ENCODE data around the gene RAG1. TPM values are rescaled to one million over a fixed set of nuclear protein-coding genes. Genes with fewer than 3 reads are reported as not detected.

The RAG1 gene
- total RNA-seq, 2 donors from 2014 or later, result 0.39 to 0.50 TPM

DNA sequence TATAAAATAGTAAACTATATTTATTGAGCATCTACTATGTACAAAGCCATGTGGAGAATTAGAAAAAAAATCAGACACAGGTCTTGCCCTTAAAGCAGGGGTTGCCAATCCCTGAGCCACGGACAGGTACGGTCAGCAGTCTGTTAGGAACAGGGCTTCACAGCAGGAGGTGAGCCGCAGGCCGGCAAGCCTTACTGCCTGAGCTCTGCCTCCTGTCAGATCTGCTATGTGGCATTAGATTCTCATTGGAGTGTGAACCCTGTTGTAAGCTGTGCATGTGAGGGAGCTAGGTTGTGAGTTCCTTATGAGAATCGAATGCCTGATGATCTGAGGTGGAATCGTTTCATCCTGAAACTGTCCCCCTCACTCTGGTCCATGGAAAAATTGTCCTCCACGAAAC, 32.4 kb downstream of the RAG1 start:
- Mint-ChIP-seq H3K9me3 (no peaks in the 10 kb centered on the region), H3K4me3 (no peak overlapping the region), H3K27ac (no peak overlapping the region), H3K36me3 (ENCODE audit: insufficient read depth in 2 of 2) (no peaks in the 10 kb centered on the region), H3K27me3 (ENCODE audit: low read depth) (peaks cover 12% of the 10 kb centered on the region), H3K4me1 (ENCODE audit: low read depth) (peaks cover 15% of the 10 kb centered on the region)
- DNase-seq, result no peak
- no peak for ATAC-seq (replicated peaks in 1 of 2)

DNA sequence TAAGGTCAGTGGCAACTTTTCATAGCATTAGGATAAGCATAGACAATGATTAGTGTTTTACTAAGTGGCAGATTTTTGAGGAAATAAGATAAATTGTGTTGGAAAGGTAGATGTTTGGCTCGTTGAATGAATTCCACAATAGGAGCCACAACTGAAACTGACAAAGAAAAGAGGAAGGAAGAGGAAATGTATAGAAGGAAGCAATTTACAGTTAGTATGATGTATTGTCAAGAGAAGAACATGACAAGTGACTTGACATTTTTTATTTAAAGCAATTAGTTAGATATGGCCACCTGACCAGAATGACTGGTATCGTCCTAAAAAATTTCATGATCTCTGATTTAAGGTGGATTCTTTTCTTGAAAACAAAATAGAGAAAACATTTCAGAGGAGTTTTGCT, 33.3 kb downstream of the RAG1 start:
- no peak for ATAC-seq (replicated peaks in 1 of 2)

DNA sequence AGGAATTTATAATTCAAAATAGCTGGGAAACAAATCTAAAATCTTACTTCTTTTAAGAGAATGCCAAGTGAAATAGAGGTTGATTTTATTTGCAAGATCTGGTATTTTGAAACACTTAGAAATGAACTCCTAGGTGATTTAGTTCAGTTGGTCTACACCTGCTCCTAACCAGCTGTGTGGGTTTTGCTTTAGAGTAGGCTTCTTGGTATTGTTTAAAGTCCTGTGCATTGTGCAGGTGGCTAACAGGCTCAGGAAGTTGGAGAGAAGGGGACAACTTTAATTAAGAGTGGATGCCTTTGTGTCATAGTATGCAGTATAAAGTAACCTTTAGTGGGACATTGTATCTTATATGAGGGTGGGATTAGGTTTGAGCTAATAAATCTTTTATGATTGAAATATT, 34.3 kb downstream of the RAG1 start:
- DNase-seq (no peak), ATAC-seq (replicated peaks in 1 of 2) (no peak)
- H3K4me1 Mint-ChIP-seq (ENCODE audit: low read depth), result peaks cover 15% of the 10 kb centered on the region
- peaks cover 12% of the 10 kb centered on the region for H3K27me3 Mint-ChIP-seq (ENCODE audit: low read depth)
- H3K9me3 Mint-ChIP-seq, result no peaks in the 10 kb centered on the region
- no peak overlapping the region for H3K27ac Mint-ChIP-seq
- H3K36me3 Mint-ChIP-seq (ENCODE audit: insufficient read depth in 2 of 2), result no peaks in the 10 kb centered on the region
- H3K4me3 Mint-ChIP-seq, result no peak overlapping the region

More for the DNA sequence above, 33.3 kb downstream of the RAG1 start:
- Mint-ChIP-seq H3K27ac (no peak overlapping the region), H3K36me3 (ENCODE audit: insufficient read depth in 2 of 2) (no peaks in the 10 kb centered on the region), H3K4me3 (no peak overlapping the region), H3K27me3 (ENCODE audit: low read depth) (peaks cover 12% of the 10 kb centered on the region), H3K9me3 (no peaks in the 10 kb centered on the region), H3K4me1 (ENCODE audit: low read depth) (peaks cover 21% of the 10 kb centered on the region)
- no peak for DNase-seq

DNA sequence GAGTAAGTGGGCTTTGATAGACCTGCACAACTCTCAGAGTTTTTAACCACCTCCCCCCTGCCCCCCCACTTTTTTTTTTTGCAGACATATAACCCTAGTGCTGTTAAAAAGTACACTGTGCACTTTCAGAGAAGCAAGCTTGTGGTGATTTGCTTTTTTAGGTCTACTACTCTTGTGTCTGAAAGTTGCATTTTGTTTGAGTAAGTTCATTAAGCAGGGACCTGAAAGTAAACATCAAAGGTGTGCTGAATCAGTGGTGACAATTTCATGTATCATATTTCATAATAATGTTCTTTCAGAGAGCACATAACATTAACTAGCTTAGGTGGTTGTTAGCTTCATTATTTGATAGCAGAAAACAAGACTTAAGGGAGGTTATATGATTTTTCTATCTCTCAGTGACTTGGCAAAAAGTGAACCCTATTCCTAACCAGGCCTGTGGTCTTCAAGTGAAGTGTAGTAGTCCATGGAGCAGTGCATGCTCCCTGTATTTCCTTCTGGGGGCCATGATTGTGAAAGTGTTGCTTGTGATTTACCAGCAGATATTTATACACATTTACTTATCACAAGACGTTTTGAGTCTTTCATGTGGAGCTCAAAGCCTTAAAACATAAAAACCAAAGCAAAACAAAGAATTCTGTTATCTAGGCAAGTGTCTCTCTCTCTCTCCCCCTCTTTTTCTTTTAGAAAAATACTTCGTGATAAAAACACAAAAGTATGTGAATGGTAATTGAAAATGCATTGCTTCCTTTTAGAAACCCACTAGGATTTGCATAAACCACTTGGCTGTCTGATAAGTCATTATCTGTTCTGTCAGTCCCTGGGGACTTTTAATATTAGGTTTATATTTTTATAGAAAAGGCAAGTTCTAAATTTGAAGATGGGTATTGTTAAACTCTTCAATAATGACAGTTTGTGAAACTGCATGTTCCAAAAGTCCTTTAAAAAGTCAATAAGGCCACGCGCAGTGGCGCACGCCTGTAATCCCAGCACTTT, 37.7 kb downstream of the RAG1 start:
- Mint-ChIP-seq H3K36me3 (ENCODE audit: insufficient read depth in 2 of 2) (no peaks in the 10 kb centered on the region), H3K4me1 (ENCODE audit: low read depth) (peaks cover 6% of the 10 kb centered on the region), H3K9me3 (no peaks in the 10 kb centered on the region), H3K27ac (no peak overlapping the region), H3K27me3 (ENCODE audit: low read depth) (peaks cover 5% of the 10 kb centered on the region), H3K4me3 (no peak overlapping the region)
- DNase-seq (no peak), ATAC-seq (replicated peaks in 1 of 2) (no peak)

DNA sequence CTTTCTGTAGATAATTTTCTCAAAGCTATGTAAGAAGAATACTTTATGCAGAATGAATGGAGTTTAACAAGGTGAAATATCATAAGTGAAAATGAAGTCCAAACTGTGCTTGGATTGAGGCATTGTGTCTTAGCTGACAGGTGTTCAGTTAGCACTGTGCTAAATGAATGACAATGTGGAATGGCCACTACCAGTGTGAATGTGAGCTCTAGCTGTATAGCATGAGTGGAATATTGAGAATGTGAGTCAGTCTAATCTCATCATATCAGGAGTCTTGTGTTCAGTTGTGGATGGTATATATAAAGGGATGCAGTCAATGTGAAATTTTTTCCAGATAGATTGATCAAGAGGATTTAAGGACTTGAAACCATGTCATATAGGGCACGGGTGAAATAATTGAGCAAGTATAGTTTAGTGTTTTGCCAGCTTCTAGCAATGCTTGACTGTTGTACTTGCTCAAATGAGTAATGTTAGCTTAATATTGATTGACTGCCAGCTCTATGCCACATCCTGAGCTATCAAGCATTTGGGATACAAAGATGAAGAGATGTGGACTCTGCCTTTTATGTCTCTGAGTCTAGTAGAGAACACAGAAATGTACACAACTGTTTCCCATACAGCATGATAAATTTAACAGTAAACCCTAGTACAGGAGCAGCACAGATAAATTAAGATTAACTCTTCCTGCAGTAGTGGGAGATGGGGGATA, 40.8 kb downstream of the RAG1 start:
- Mint-ChIP-seq H3K27ac (no peak overlapping the region), H3K9me3 (no peaks in the 10 kb centered on the region), H3K27me3 (ENCODE audit: low read depth) (no peaks in the 10 kb centered on the region), H3K4me3 (no peak overlapping the region), H3K36me3 (ENCODE audit: insufficient read depth in 2 of 2) (no peaks in the 10 kb centered on the region), H3K4me1 (ENCODE audit: low read depth) (peaks cover 6% of the 10 kb centered on the region)
- ATAC-seq (replicated peaks in 1 of 2) (no peak), DNase-seq (no peak)

DNA sequence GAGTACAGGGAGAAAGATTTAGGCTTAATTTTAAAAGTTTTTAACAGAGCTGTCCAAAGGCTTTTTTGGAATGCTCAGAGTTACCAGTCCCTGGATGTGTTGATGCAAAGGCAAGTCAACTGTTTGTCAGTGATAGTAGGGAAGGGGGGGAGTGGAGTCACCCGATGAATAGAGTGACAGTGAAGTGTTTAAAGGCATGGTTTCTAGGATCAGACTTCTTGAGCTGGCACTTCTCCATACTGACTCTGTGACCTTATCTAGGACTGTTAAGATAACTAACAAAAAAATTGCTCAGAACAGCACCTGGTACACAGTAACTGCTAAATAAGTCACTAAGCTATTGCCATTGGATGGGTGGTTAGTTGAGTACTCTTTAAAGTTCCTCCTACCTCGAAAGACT, 41.6 kb downstream of the RAG1 start:
- H3K36me3 Mint-ChIP-seq (ENCODE audit: insufficient read depth in 2 of 2), result no peaks in the 10 kb centered on the region
- H3K9me3 Mint-ChIP-seq, result no peaks in the 10 kb centered on the region
- no peak for DNase-seq
- H3K4me3 Mint-ChIP-seq, result no peak overlapping the region
- no peaks in the 10 kb centered on the region for H3K27me3 Mint-ChIP-seq (ENCODE audit: low read depth)
- peaks cover 6% of the 10 kb centered on the region for H3K4me1 Mint-ChIP-seq (ENCODE audit: low read depth)
- no peak overlapping the region for H3K27ac Mint-ChIP-seq
- no peak for ATAC-seq (replicated peaks in 1 of 2)

DNA sequence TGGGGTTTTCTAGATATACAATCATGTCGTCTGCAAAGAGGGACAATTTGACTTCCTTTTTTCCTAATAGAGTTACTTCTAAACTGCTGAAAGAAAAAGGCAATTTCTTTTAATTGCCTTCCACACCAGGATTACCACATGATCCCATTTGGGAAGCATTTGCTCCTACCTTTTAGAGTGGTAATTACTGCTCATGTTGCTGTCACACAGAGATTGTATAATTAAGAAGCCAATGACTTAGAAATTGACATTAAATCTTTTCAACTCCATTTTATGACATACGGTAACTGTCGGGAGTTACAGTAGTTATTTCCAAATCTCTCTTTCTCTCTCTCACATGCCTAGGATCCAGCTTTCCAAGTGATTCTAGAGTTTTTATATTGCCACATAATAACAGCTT, 48.0 kb downstream of the RAG1 start:
- Mint-ChIP-seq H3K4me3 (no peak overlapping the region), H3K36me3 (ENCODE audit: insufficient read depth in 2 of 2) (no peaks in the 10 kb centered on the region), H3K27me3 (ENCODE audit: low read depth) (peaks cover 10% of the 10 kb centered on the region), H3K9me3 (no peaks in the 10 kb centered on the region), H3K27ac (no peak overlapping the region), H3K4me1 (ENCODE audit: low read depth) (peaks cover 12% of the 10 kb centered on the region)
- ATAC-seq (replicated peaks in 1 of 2) (no peak), DNase-seq (no peak)

DNA sequence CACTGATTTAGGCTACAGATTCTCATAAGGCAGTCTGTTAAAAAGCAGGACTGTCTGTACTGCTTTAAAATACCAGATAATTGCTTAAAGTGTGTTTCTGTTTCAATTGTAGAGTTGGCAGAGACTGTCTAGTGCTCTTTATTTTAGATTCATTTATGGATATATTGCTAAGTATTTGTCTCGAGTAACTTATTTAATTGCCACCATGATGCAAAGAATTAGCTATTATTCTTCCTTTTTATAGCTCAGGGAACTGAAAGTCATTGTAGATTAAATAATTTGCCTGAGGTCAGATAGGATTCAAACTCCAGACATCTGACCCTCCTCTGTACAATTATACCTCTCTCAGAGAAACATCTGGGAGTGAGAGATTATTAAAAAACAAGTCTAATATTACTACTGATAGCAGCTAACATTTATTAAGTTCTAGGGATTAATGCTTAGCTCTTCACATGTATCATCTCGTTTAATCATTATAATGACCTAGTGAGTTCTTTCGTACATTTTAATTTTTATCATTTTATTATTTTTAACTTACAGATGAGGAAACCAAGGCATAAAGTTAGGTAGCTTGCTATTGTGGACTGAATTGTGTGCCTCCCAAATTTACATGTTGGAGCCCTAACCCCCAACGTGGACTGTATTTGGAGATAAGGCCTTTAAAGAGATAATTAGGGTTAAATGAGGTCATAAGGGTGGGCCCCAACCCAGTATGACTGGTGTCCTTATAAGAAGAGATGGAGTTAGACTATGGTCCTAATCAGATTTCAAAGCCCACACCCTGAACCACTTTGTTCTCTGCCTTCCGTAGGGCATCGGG, 49.9 kb downstream of the RAG1 start:
- Mint-ChIP-seq H3K36me3 (ENCODE audit: insufficient read depth in 2 of 2) (no peaks in the 10 kb centered on the region), H3K9me3 (no peaks in the 10 kb centered on the region), H3K4me3 (no peak overlapping the region), H3K27me3 (ENCODE audit: low read depth) (peaks cover 10% of the 10 kb centered on the region), H3K4me1 (ENCODE audit: low read depth) (peaks cover 12% of the 10 kb centered on the region), H3K27ac (no peak overlapping the region)
- ATAC-seq (replicated peaks in 1 of 2) (no peak), DNase-seq (no peak)

DNA sequence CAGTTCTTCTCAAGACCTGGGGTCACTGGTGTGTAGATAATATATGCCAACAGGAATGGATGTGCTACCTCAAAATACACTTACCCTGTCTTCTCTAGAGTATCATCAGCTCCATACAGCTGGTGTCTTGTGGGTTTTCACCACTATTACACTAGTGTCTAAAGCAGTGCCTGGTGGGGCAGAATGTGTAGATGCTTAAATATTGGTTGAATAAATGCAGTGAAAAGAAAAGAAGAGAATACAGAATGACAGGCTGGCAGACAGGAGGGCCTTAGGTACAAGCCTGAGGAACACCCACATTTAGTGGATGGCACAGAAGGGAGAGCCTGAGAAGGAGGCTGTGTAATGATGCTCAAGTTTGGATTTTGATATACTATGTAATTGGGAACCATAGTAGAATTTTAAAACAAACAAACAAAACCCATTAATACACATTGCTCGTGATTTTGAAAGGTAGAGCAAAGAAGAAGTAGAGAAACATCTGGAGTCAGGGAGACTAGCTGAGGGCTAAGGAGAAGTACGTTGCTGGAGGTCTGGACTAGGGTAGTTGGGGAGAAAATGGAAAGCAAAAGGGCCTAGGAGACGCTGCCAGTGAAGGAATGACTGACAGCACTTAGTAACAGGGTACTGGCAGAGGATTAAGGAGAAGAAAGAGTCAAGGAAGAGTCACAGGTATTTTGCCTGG, 50.7 kb downstream of the RAG1 start:
- no peak overlapping the region for H3K27ac Mint-ChIP-seq
- DNase-seq, result no peak
- ATAC-seq (replicated peaks in 1 of 2), result no peak
- peaks cover 12% of the 10 kb centered on the region for H3K4me1 Mint-ChIP-seq (ENCODE audit: low read depth)
- H3K4me3 Mint-ChIP-seq, result peak overlapping the region in 1 of 2 donors; percentile 1
- no peaks in the 10 kb centered on the region for H3K9me3 Mint-ChIP-seq
- no peaks in the 10 kb centered on the region for H3K36me3 Mint-ChIP-seq (ENCODE audit: insufficient read depth in 2 of 2)
- H3K27me3 Mint-ChIP-seq (ENCODE audit: low read depth), result peaks cover 10% of the 10 kb centered on the region

DNA sequence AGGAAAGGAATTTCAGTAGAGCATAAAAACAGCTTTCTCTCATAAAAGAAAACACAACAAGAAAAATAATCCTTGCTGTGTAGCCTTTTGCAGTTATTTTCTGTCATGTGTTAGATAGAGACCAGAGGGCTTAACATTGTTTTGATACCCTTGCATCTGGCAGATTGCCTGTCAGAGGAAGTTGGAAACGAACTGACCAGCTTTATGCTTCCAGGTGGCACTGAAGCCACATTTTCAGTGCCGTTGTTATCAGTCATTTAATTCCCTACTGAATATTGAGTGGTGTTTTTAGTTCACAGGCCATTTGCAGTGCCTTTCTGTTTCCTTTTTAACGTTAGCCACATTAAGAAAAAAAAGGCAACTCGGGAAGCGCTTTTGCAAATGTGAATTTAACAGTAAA, 51.7 kb downstream of the RAG1 start:
- Mint-ChIP-seq H3K4me3 (peak overlapping the region in 1 of 2 donors; percentile 9), H3K9me3 (no peaks in the 10 kb centered on the region), H3K27me3 (ENCODE audit: low read depth) (peaks cover 10% of the 10 kb centered on the region), H3K36me3 (ENCODE audit: insufficient read depth in 2 of 2) (no peaks in the 10 kb centered on the region), H3K27ac (no peak overlapping the region), H3K4me1 (ENCODE audit: low read depth) (peaks cover 12% of the 10 kb centered on the region)
- DNase-seq (no peak), ATAC-seq (replicated peaks in 1 of 2) (no peak)

DNA sequence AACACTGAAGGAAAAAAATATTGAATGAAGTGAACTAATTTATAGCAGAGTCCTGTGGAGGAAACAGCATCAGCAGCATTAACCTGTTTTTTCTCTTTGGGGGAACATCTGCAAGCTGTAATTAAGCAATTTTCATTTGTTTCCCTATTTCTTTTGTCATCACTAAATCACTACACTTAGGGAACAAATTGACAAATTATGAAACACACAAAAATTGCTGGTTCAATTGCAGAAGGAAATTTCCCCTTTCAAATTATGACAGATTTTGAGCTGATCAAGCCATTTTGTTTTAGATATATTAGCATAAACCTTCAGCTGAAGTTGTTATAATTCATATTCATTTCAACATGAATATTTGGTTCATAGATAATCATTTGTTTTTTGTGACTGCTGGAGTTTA, 52.4 kb downstream of the RAG1 start:
- Mint-ChIP-seq H3K9me3 (no peaks in the 10 kb centered on the region), H3K27ac (no peak overlapping the region), H3K4me3 (no peak overlapping the region), H3K4me1 (ENCODE audit: low read depth) (peaks cover 12% of the 10 kb centered on the region), H3K36me3 (ENCODE audit: insufficient read depth in 2 of 2) (no peaks in the 10 kb centered on the region), H3K27me3 (ENCODE audit: low read depth) (peaks cover 10% of the 10 kb centered on the region)
- ATAC-seq (replicated peaks in 1 of 2) (no peak), DNase-seq (no peak)

DNA sequence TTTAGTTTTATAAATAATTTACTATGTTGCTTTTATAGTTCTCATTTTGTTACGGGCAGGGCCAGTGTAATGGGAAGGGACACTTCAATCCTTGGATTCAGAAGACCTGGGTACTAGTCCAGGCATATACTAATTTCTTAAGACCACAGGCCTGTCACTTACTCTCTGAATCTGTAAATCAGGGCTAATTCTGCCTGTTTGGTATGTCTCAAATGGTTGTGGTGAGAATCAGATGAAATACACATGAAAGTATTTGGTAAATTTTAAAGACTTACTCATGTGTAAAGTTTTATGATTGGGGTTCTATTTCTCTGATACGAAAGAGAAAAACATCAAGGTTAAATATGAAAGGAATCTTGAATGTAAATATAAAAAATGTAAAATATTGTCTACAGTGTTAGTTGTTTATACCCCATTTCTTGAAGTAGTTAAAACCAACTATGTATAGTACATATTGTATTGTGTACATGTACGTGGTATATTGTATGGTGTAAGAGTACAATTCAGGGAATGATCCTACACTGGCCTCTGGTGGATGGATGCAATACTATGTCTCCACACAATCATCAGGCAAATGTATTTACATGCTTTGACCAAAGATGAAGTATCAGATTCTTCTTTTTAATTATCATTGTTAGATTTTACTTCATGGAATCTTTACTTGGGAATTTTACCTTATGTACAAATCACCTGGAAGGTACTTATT, 54.8 kb downstream of the RAG1 start:
- peaks cover 12% of the 10 kb centered on the region for H3K4me1 Mint-ChIP-seq (ENCODE audit: low read depth)
- ATAC-seq (replicated peaks in 1 of 2) (peak; percentile 65 to 66), DNase-seq (peak in 1 of 2 donors; percentile 3)
- H3K9me3 Mint-ChIP-seq, result no peaks in the 10 kb centered on the region
- no peak overlapping the region for H3K27ac Mint-ChIP-seq
- H3K4me3 Mint-ChIP-seq, result no peak overlapping the region
- peaks cover 10% of the 10 kb centered on the region for H3K27me3 Mint-ChIP-seq (ENCODE audit: low read depth)
- no peaks in the 10 kb centered on the region for H3K36me3 Mint-ChIP-seq (ENCODE audit: insufficient read depth in 2 of 2)
